Measurements from ENCODE around the gene MOCS3. TPM values are rescaled to one million over a fixed set of nuclear protein-coding genes. Genes with fewer than 3 reads are reported as not detected.

MOCS3 gene
- total and polyA plus RNA-seq, 3 donors from 2014 or later, result 6.5 to 9.3 (median 7.4) TPM

DNA sequence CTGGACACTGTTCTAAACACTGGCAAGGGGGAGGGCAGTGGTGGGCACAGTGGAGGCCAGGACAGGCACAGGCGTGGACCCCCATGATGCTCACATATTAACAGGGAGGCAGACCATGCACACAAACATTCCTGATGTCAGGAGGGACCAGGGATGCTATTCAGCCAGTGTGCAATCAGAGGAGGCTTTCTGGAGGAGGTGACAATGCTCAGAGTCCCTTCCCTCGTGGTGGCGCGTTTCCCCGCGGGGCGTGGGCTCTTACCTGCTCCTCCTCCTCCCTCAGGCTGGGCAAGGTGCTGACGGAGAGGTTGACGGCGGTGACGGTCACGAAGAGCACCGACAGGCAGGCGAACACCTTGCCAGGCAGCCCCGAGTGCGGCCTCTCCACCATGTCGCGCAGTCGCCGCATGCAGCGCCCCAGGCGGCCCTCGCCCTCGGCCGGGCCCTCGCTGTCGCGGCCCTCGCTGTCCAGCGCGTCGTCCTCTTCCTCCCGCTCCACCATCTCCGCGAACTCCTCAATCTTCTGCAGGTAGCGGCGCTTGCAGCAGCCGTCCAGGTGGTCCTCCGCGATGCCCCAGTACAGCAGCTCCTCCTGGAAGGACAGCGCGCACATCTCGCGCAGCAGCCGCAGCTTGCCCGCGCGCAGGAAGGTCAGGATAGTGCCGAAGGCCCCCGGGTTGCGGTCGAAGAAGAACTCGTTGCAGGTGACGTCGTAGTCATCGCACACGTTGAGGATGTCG lies 50.9 kb downstream of the MOCS3 start:
- Histone ChIP-seq H3K36me3 (ENCODE audit: low read depth, missing control alignments) (no peaks in the 10 kb centered on the region), H3K4me1 (peaks cover 6% of the 10 kb centered on the region), H3K4me3 (peak overlapping the region in 1 of 2 donors; percentile 12), H3K27me3 (no peaks in the 10 kb centered on the region), H3K27ac (no peak overlapping the region), H3K9me3 (no peaks in the 10 kb centered on the region)
- 62 to 76% methylated on average over 42 to 58 of the region's 58 CpGs for WGBS, 2 donors
- no peak for DNase-seq
- TF ChIP-seq, protein P1, sequence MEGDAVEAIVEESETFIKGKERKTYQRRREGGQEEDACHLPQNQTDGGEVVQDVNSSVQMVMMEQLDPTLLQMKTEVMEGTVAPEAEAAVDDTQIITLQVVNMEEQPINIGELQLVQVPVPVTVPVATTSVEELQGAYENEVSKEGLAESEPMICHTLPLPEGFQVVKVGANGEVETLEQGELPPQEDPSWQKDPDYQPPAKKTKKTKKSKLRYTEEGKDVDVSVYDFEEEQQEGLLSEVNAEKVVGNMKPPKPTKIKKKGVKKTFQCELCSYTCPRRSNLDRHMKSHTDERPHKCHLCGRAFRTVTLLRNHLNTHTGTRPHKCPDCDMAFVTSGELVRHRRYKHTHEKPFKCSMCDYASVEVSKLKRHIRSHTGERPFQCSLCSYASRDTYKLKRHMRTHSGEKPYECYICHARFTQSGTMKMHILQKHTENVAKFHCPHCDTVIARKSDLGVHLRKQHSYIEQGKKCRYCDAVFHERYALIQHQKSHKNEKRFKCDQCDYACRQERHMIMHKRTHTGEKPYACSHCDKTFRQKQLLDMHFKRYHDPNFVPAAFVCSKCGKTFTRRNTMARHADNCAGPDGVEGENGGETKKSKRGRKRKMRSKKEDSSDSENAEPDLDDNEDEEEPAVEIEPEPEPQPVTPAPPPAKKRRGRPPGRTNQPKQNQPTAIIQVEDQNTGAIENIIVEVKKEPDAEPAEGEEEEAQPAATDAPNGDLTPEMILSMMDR (IDR thresholded peaks at IDR 0.05), result no peak
- no peak for TF ChIP-seq POLR2A (IDR thresholded peaks at IDR 0.05)
- intact Hi-C loops (cut with DNase I; ENCODE audit: low total_unique reads), result no loop called here

DNA sequence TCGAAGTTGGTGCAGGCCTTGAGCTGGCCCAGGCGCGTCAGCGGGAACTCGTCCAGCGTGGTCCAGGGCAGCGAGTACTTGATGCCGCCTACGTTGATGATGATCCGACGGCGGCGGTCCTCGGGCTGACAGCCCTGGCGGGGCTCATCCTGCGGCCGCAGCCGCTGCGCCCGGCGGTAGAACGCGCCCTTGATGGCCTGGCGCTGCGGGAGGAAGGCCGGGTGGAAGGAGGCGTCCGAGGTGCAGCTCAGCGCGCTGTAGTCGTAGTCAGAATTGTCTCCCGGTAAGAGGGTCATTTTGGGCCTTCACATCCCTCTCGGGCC lies 51.4 kb downstream of the MOCS3 start:
- H3K4me1 ChIP-seq, result peaks cover 6% of the 10 kb centered on the region
- 75% methylated on average over 32 of the region's 33 CpGs; no CpG with 5 or more reads in 1 of the 2 donors for WGBS, 2 donors
- no peaks in the 10 kb centered on the region for H3K9me3 ChIP-seq
- no peak overlapping the region for H3K27ac ChIP-seq
- H3K36me3 ChIP-seq (ENCODE audit: low read depth, missing control alignments), result no peaks in the 10 kb centered on the region
- peak overlapping the region in 1 of 2 donors; percentile 12 for H3K4me3 ChIP-seq
- TF ChIP-seq POLR2A (IDR thresholded peaks at IDR 0.05), result no peak
- TF ChIP-seq, protein P1 (IDR thresholded peaks at IDR 0.05), result no peak
- H3K27me3 ChIP-seq, result no peaks in the 10 kb centered on the region
- intact Hi-C loops (cut with DNase I; ENCODE audit: low total_unique reads), result no loop called here
- DNase-seq, result no peak

DNA sequence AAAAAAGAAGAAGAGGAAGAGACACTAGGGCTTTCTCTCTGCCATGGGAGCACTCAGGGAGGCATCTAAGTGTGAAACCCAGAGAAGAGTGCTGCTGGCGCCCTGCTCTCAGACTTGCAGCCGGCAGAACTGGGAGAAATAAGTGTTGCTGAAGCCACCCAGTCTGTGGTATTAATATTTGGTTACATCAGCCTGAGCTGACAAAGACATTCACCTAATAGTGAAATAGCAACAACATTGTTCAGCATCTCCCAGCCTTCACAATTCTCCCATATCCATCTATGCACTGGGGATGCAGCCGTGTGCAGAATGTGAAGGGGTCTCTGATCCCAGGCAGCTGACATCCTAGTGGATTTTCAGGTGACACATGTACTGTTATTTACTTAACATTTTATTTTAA lies 52.3 kb downstream of the MOCS3 start:
- Histone ChIP-seq H3K4me3 (no peak overlapping the region), H3K27me3 (no peaks in the 10 kb centered on the region), H3K36me3 (ENCODE audit: low read depth, missing control alignments) (no peaks in the 10 kb centered on the region), H3K9me3 (no peaks in the 10 kb centered on the region), H3K27ac (no peak overlapping the region), H3K4me1 (peaks cover 6% of the 10 kb centered on the region)
- intact Hi-C loops (cut with DNase I; ENCODE audit: low total_unique reads), result no loop called here
- no peak for DNase-seq
- no peak for TF ChIP-seq POLR2A (IDR thresholded peaks at IDR 0.05)
- TF ChIP-seq, protein P1 (IDR thresholded peaks at IDR 0.05), result no peak
- WGBS, 2 donors, result 86 to 88% methylated on average over 3 of the region's 3 CpGs

DNA sequence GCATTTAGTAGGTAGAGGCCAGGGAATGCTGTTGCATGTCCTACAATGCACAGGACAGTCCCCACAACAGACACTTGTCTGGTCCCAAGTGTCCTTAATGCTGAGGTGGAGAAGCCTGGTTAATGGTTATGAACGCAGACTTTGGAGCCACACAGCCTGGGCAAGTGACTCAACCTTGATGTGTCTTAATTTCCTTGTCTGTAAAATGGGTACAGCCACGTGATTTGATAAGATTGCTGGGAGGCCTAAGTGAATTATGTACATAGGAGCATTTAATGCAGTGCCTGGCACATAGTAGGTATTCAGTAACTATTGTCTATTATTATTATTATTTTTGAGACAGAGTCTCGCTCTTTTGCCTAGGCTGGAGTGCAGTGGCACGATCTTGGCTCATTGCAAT lies 52.9 kb downstream of the MOCS3 start:
- H3K4me1 ChIP-seq, result peaks cover 6% of the 10 kb centered on the region
- no peaks in the 10 kb centered on the region for H3K27me3 ChIP-seq
- WGBS, 2 donors, result 91 to 96% methylated on average over 4 of the region's 4 CpGs
- TF ChIP-seq, protein P1 (IDR thresholded peaks at IDR 0.05), result no peak
- no peak for TF ChIP-seq POLR2A (IDR thresholded peaks at IDR 0.05)
- intact Hi-C loops (cut with DNase I; ENCODE audit: low total_unique reads), result no loop called here
- no peaks in the 10 kb centered on the region for H3K9me3 ChIP-seq
- no peaks in the 10 kb centered on the region for H3K36me3 ChIP-seq (ENCODE audit: low read depth, missing control alignments)
- DNase-seq, result no peak
- no peak overlapping the region for H3K4me3 ChIP-seq
- no peak overlapping the region for H3K27ac ChIP-seq

DNA sequence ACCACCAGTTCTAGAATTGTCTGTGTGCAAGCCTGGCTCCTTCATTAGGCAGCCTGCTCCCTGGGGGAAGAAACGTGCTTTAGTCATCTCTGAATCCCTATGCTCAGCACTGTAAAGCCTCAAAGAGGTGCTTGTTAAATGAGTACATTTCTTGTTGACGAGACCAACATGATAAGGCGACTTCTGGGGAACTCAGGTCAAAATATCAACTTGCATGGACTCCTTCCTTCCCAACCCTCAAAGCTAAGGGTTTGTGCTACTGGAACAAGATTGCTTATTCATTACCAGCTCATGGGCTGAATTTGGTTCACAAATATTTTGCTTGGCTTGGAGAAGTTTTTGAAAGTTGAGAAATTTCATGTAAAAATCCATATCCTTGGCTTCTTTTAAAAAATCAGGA lies 53.7 kb downstream of the MOCS3 start:
- TF ChIP-seq, protein P1 (IDR thresholded peaks at IDR 0.05), result no peak
- no peak for TF ChIP-seq POLR2A (IDR thresholded peaks at IDR 0.05)
- WGBS, 2 donors, result 64 to 94% methylated on average over 3 of the region's 3 CpGs
- Histone ChIP-seq H3K4me3 (no peak overlapping the region), H3K4me1 (peaks cover 6% of the 10 kb centered on the region), H3K36me3 (ENCODE audit: low read depth, missing control alignments) (no peaks in the 10 kb centered on the region), H3K27me3 (no peaks in the 10 kb centered on the region), H3K27ac (no peak overlapping the region), H3K9me3 (no peaks in the 10 kb centered on the region)
- DNase-seq, result no peak
- intact Hi-C loops (cut with DNase I; ENCODE audit: low total_unique reads), result no loop called here

Data from testis (tissue), 3 donors.